Adrenal gland (tissue), 19 donors: ENCODE data around the gene MEIS1. TPM values are rescaled to one million over a fixed set of nuclear protein-coding genes. Genes with fewer than 3 reads are reported as not detected.

Experiments
- DNase-seq, 7 donors: peaks; one replicate each; pipeline ENCODE4 v3.0.0-alpha.2; 2019 to 2020
- H3K27ac ChIP-seq, 5 donors: fragments of 200-600 bp; sonication (generic) in 4 of 5; 1 replicate in 3 of 5; 2 replicates in 2 of 5; pipeline versions ENCODE4 v1.5.1 to v1.8.0; 2016 to 2020; ENCODE audit warnings: mild to moderate bottlenecking in 1 of 5
- H3K27me3 ChIP-seq: fragments of 200-600 bp; 2 replicates; pipeline ENCODE4 v1.8.0; 2021
- H3K36me3 ChIP-seq, 2 donors: fragments of 200-600 bp; replicated peaks in 1 of 2; 1 replicate in 1 of 2; 2 replicates in 1 of 2; pipeline versions ENCODE4 v1.5.1 to v1.8.0; 2018 to 2022
- H3K4me1 ChIP-seq, 2 donors: fragments of 200-600 bp; replicated peaks in 1 of 2; 1 replicate in 1 of 2; 2 replicates in 1 of 2; pipeline versions ENCODE4 v1.5.1 to v1.8.0; 2018 to 2021
- H3K4me3 ChIP-seq, 4 donors: fragments of 200-600 bp; sonication (generic) in 3 of 4; one replicate each; pipeline ENCODE4 v1.5.1; 2016 to 2018
- H3K9me3 ChIP-seq, 3 donors: fragments of 200-600 bp; sonication (generic) in 1 of 3; replicated peaks in 1 of 3; 1 replicate in 2 of 3; 2 replicates in 1 of 3; pipeline versions ENCODE4 v1.5.1 to v1.8.0; 2016 to 2021
- CTCF ChIP-seq, 6 experiments: fragments of 450-650 bp in 4 of 6; fragments of 200-600 bp in 2 of 6; sonication (generic) in 1 of 6; IDR thresholded peaks; 1 replicate in 5 of 6; 2 replicates in 1 of 6; pipeline versions ENCODE4 v1.5.1 to v1.8.0; 2016 to 2021; ENCODE audit warnings: antibody characterized with exemption in 6 of 6, mild to moderate bottlenecking in 2 of 6, moderate library complexity in 1 of 6
- POLR2A ChIP-seq, 2 donors: fragments of 450-650 bp; IDR thresholded peaks; one replicate each; pipeline ENCODE4 v1.6.1; 2017; ENCODE audit warnings: antibody characterized with exemption in 2 of 2, mild to moderate bottlenecking in 2 of 2, moderate library complexity in 1 of 2
- WGBS, 4 donors: extraction: QIAGEN DNeasy Blood & Tissue Kit in 2 of 4; methylation state at CpG; one replicate each; pipeline versions ENCODE4 v1.1.5 to v1.1.7; 2013 to 2017; 5-methylcytosine and 5-hydroxymethylcytosine counted together
- intact Hi-C, 2 donors: fragments of 100-400 bp; cut with DNase I; formaldehyde crosslinking; loops; one replicate each; pipeline versions ENCODE4 v1.14.1 to v1.15.0; 2022 to 2023
- long read RNA-seq, 10 donors: library from polyadenylated mRNA in 3 of 10; unstranded in 2 of 10; stranded (forward) in 1 of 10; transcript quantifications; one replicate each; pipeline ENCODE4 v2.0.0 and lab custom pipeline, GENCODE V29; 2021 to 2026
- polyA plus RNA-seq, 3 donors: library from polyadenylated mRNA; stranded (reverse); fragments of 200-250 nt in 2 of 3; fragments of 350-450 nt in 1 of 3; fragmentation: Illumina TruSeq in 1 of 3; extraction: RNeasy Lipid Tissue Mini Kit (QIAGEN cat#74804) in 1 of 3; gene quantifications; one replicate each; pipeline ENCODE4 v1.2.3, GENCODE V29; 2013 to 2014
- total RNA-seq, 9 donors: library from RNA; depleted of rRNA in 4 of 9; stranded (reverse); fragments of >200 nt in 4 of 9; fragments of 120-200 nt in 1 of 9; fragmentation: NEBNext Ultra II Directional in 1 of 9; extraction: Animal tissue kit (Norgen Biotek cat#: 25700) in 1 of 9; gene quantifications; one replicate each; pipeline versions ENCODE4 v1.1.0 to v1.2.4, GENCODE V29; 2013 to 2023
- donor health status: healthy with polysubstance abuse.
- donor health status: Bipolar disorder and iron deficiency.
- donor health status: DM: yes; HTN: yes; CAD: no.
- donor health status: DM: no; HTN: no; CAD: no.
- donor health status: DM: no; HTN: no; CAD: no.
- donor health status: DM: yes; HTN: yes; CAD: no.

The MEIS1 gene
- 100 to 1,000 TPM in 6 of 9 donors, 10 to 100 TPM in 3; 56.3 to 257 (median 130) TPM for total RNA-seq
- 100 to 1,000 TPM in 1 of 3 donors, 10 to 100 TPM in 2; 75.4 to 106 (median 98.4) TPM for polyA plus RNA-seq
- long read RNA-seq, donor 1, full-length matches to known transcripts: 10 of 34 reads
- long read RNA-seq, donor 1, partial matches to known transcripts: 24 of 34 reads
- long read RNA-seq, donor 1, other reads (novel, unspliced or antisense): 0 of 34 reads
- long read RNA-seq, donor 2, full-length matches to known transcripts: 14 of 34 reads
- long read RNA-seq, donor 2, partial matches to known transcripts: 20 of 34 reads
- long read RNA-seq, donor 2, other reads (novel, unspliced or antisense): 0 of 34 reads
- long read RNA-seq, donor 3, full-length matches to known transcripts: 1 of 6 reads
- long read RNA-seq, donor 3, partial matches to known transcripts: 5 of 6 reads
- long read RNA-seq, donor 3, other reads (novel, unspliced or antisense): 0 of 6 reads
- long read RNA-seq, donor 4, full-length matches to known transcripts: 61 of 141 reads
- long read RNA-seq, donor 4, partial matches to known transcripts: 11 of 141 reads
- long read RNA-seq, donor 4, other reads (novel, unspliced or antisense): 69 of 141 reads
- long read RNA-seq, donor 5, full-length matches to known transcripts: 22 of 48 reads
- long read RNA-seq, donor 5, partial matches to known transcripts: 10 of 48 reads
- long read RNA-seq, donor 5, other reads (novel, unspliced or antisense): 16 of 48 reads
- long read RNA-seq, donor 6, full-length matches to known transcripts: 16 of 61 reads
- long read RNA-seq, donor 6, partial matches to known transcripts: 3 of 61 reads
- long read RNA-seq, donor 6, other reads (novel, unspliced or antisense): 42 of 61 reads
- long read RNA-seq, donor 7, full-length matches to known transcripts: 6 of 24 reads
- long read RNA-seq, donor 7, partial matches to known transcripts: 18 of 24 reads
- long read RNA-seq, donor 7, other reads (novel, unspliced or antisense): 0 of 24 reads
- long read RNA-seq, donor 8, full-length matches to known transcripts: 26 of 81 reads
- long read RNA-seq, donor 8, partial matches to known transcripts: 49 of 81 reads
- long read RNA-seq, donor 8, other reads (novel, unspliced or antisense): 6 of 81 reads
- long read RNA-seq, donor 9, full-length matches to known transcripts: 6 of 41 reads
- long read RNA-seq, donor 9, partial matches to known transcripts: 35 of 41 reads
- long read RNA-seq, donor 9, other reads (novel, unspliced or antisense): 0 of 41 reads
- long read RNA-seq, donor 10, full-length matches to known transcripts: 13 of 60 reads
- long read RNA-seq, donor 10, partial matches to known transcripts: 47 of 60 reads
- long read RNA-seq, donor 10, other reads (novel, unspliced or antisense): 0 of 60 reads

GRCh38 chr2:66434679-66435548, at the start of gene MEIS1:
TSS of gene MEIS1 (plus strand) at chr2:66435125. CDS start at chr2:66435857, 732 bp downstream.
- H3K36me3 ChIP-seq: peaks cover 0 to 20% of the 10 kb centered on the region in 2 donors
- intact Hi-C loops: loop anchor here (5.0 to 10.0 kb wide), 2 partner anchors 142 to 780 kb away; no protein-coding TSS in a partner anchor
- peaks cover 6 to 19% of the 10 kb centered on the region in 2 donors for H3K4me1 ChIP-seq
- peak within 1 kb of the TSS; percentile 78 to 96 (median 93) for H3K27ac ChIP-seq
- no peaks in the 10 kb centered on the region for H3K27me3 ChIP-seq
- WGBS, 4 donors: 0 to 1% (median 1%) methylated on average over 22 to 38 of the region's 38 CpGs
- peak within 1 kb of the TSS; percentile 50 to 86 (median 68) for H3K4me3 ChIP-seq
- DNase-seq: peak; percentile 89 to 99 (median 97)
- TF ChIP-seq POLR2A (IDR thresholded peaks at IDR 0.05): peak; percentile 95 to 100
- TF ChIP-seq CTCF (IDR thresholded peaks at IDR 0.05): no peak
- no peaks in the 10 kb centered on the region for H3K9me3 ChIP-seq

DNA sequence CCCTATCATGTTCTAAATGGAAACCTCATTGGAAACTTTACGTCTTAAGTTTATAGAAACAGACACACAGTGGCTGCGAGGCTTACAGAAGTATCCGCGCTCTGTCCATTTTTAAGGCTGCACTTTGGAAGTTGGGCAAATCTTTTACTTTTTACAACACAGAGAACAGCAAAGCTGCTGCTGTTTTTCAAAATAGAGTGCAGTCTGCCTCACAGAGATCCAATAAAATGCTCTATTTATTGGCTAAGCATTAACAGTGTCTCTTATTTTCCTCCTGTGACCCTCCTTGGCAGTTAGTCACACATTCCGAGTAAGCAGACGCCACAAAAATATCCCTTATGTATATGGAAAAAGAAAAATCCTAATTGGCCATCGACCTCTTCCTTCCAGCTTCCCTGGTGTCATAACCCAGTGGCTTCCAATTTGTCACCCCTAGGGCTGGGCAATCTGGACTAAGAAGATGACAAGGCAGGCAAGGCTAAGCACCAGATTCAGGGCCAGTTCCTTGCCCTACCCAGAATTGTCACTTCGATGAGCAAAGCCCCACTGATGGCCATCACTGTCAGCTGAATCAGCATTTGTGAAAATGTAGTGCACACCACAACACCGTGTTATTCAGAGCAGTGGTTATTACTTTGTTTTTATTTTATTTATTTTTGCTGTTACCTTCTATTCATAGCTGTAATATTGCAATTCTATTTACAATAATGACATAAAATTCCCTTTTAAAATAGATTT, 47.7 kb upstream of the MEIS1 start:
- H3K27ac ChIP-seq: no peak overlapping the region
- 70 to 76% (median 74%) methylated on average over 9 of the region's 9 CpGs for WGBS, 4 donors
- intact Hi-C loops: no loop called here

More for the DNA sequence above, 47.7 kb upstream of the MEIS1 start:
- Histone ChIP-seq H3K4me1 (no peaks in the 10 kb centered on the region), H3K9me3 (no peaks in the 10 kb centered on the region), H3K4me3 (no peak overlapping the region), H3K27me3 (peaks cover 10% of the 10 kb centered on the region), H3K36me3 (no peaks in the 10 kb centered on the region)
- TF ChIP-seq POLR2A (IDR thresholded peaks at IDR 0.05) (no peak), CTCF (IDR thresholded peaks at IDR 0.05) (no peak)
- DNase-seq: no peak
